Skeletal muscle satellite cell (primary cell): ENCODE results near the gene LY86.

ENCODE experiments used
- H3K27me3 ChIP-seq: 2 replicates; pipeline ENCODE4 v1.7.0; 2013; ENCODE audit warnings: low read length; ENCODE audit not compliant: control insufficient read depth, insufficient read depth
- H3K36me3 ChIP-seq: 2 replicates; pipeline ENCODE4 v1.7.0; 2013; ENCODE audit warnings: mild to moderate bottlenecking, control low read depth, low read length; ENCODE audit not compliant: insufficient read depth
- H3K4me1 ChIP-seq: 2 replicates; pipeline ENCODE4 v1.7.0; 2013; ENCODE audit warnings: low read length; ENCODE audit not compliant: control insufficient read depth, insufficient read depth
- H3K4me2 ChIP-seq: 2 replicates; pipeline ENCODE4 v1.7.0; 2013; ENCODE audit warnings: mild to moderate bottlenecking, low read length
- H3K4me3 ChIP-seq: 2 replicates; pipeline ENCODE4 v1.7.0; 2013; ENCODE audit warnings: low read length
- H3K9ac ChIP-seq: 2 replicates; pipeline ENCODE4 v1.7.0; 2013; ENCODE audit warnings: mild to moderate bottlenecking, low read depth, low read length, moderate library complexity
- H3K9me3 ChIP-seq: replicated peaks from 2 replicates; pipeline ENCODE4 v1.7.0; 2013; ENCODE audit warnings: mild to moderate bottlenecking, control low read depth, low read length

The LY86 gene

DNA sequence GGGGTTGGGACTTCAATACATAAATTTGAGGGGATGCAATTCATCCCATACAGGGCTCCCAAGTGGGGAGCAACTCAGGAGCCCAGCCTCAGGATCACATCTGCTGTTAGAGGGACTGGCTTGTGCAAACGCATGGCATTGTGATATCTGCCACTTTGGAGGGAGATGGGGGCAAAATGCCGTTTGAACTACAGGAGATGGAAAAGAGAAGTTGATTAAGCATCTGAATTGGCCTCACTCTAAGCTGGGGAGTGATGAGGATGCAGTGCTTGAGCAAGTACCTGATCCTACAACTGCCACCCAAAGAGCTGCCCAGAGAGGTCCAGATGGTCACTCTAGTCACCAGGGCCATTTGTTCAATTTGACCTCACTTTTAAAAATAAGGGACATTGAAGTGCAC lies 2.0 kb downstream of the LY86 start:
- H3K4me3 ChIP-seq = no peak overlapping the region
- no peak overlapping the region for H3K4me2 ChIP-seq
- no peaks in the 10 kb centered on the region for H3K27me3 ChIP-seq
- no peaks in the 10 kb centered on the region for H3K36me3 ChIP-seq
- H3K4me1 ChIP-seq = no peaks in the 10 kb centered on the region
- no peaks in the 10 kb centered on the region for H3K9me3 ChIP-seq
- H3K9ac ChIP-seq = no peak overlapping the region

- Histone ChIP-seq H3K4me2 (no peak overlapping the region), H3K36me3 (no peaks in the 10 kb centered on the region), H3K9ac (no peak overlapping the region), H3K27me3 (no peaks in the 10 kb centered on the region), H3K9me3 (no peaks in the 10 kb centered on the region), H3K4me3 (no peak overlapping the region), H3K4me1 (no peaks in the 10 kb centered on the region)
Measured at GRCh38 chr6:6591778-6592465, 3.4 kb downstream of the LY86 start.

DNA sequence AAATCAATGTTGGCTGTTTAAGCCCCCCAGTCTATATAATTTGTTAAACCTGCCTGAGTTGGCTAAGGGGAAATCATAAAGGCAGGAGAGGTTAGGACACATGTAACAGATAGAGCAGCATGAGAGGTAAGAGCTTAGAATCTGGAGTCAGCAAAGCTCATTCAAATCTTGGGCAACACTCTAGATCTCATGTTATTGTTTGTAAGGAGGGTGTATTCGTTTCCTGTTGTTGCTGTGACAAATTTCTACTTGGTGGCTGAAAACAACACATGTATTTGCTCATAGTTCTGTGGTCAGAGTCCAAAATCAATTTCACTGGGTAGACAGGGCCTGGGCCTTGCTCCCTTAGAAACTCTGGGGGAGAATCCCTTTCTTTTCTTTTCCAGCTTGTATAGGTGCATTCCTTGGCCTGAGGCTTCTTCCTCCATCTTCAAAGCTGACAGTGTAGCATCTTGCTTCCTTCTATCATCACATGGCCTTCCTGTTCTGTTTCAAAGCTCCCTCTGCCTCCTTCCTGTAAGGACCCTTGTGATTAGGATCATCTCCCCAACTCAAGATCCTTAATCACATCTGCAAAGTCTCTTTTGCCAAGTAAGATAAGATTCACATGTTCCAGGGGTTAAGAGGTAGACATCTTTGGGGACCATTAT lies 4.4 kb downstream of the LY86 start:
- Histone ChIP-seq H3K9ac (no peak overlapping the region), H3K9me3 (no peaks in the 10 kb centered on the region), H3K4me2 (no peak overlapping the region), H3K4me1 (no peaks in the 10 kb centered on the region), H3K4me3 (no peak overlapping the region), H3K36me3 (no peaks in the 10 kb centered on the region), H3K27me3 (no peaks in the 10 kb centered on the region)

- Histone ChIP-seq H3K4me1 (no peaks in the 10 kb centered on the region), H3K9ac (no peak overlapping the region)
Measured at GRCh38 chr6:6593867-6594468, 5.4 kb downstream of the LY86 start.

GRCh38 chr6:6595025-6595424 lies 6.5 kb downstream of the LY86 start:
- no peaks in the 10 kb centered on the region for H3K9me3 ChIP-seq
- no peak overlapping the region for H3K9ac ChIP-seq
- H3K4me1 ChIP-seq = no peaks in the 10 kb centered on the region
- no peaks in the 10 kb centered on the region for H3K27me3 ChIP-seq
- no peaks in the 10 kb centered on the region for H3K36me3 ChIP-seq
- H3K4me3 ChIP-seq = no peak overlapping the region
- no peak overlapping the region for H3K4me2 ChIP-seq

More at GRCh38 chr6:6593867-6594468, 5.4 kb downstream of the LY86 start:
- Histone ChIP-seq H3K9me3 (no peaks in the 10 kb centered on the region), H3K4me3 (no peak overlapping the region), H3K36me3 (no peaks in the 10 kb centered on the region), H3K4me2 (no peak overlapping the region), H3K27me3 (no peaks in the 10 kb centered on the region)

GRCh38 chr6:6595952-6596351 lies 7.4 kb downstream of the LY86 start:
- Histone ChIP-seq H3K4me1 (no peaks in the 10 kb centered on the region), H3K36me3 (no peaks in the 10 kb centered on the region)

GRCh38 chr6:6596529-6597328 lies 8.2 kb downstream of the LY86 start:
- H3K36me3 ChIP-seq = no peaks in the 10 kb centered on the region
- no peak overlapping the region for H3K4me3 ChIP-seq
- no peaks in the 10 kb centered on the region for H3K27me3 ChIP-seq
- no peaks in the 10 kb centered on the region for H3K9me3 ChIP-seq
- H3K9ac ChIP-seq = no peak overlapping the region
- no peaks in the 10 kb centered on the region for H3K4me1 ChIP-seq
- H3K4me2 ChIP-seq = no peak overlapping the region

More at GRCh38 chr6:6595952-6596351, 7.4 kb downstream of the LY86 start:
- no peak overlapping the region for H3K4me2 ChIP-seq
- no peak overlapping the region for H3K4me3 ChIP-seq
- no peak overlapping the region for H3K9ac ChIP-seq
- no peaks in the 10 kb centered on the region for H3K9me3 ChIP-seq
- no peaks in the 10 kb centered on the region for H3K27me3 ChIP-seq

GRCh38 chr6:6597682-6598081 lies 9.2 kb downstream of the LY86 start:
- Histone ChIP-seq H3K4me1 (no peaks in the 10 kb centered on the region), H3K9ac (no peak overlapping the region), H3K4me2 (no peak overlapping the region), H3K9me3 (no peaks in the 10 kb centered on the region), H3K27me3 (no peaks in the 10 kb centered on the region), H3K36me3 (no peaks in the 10 kb centered on the region), H3K4me3 (no peak overlapping the region)

DNA sequence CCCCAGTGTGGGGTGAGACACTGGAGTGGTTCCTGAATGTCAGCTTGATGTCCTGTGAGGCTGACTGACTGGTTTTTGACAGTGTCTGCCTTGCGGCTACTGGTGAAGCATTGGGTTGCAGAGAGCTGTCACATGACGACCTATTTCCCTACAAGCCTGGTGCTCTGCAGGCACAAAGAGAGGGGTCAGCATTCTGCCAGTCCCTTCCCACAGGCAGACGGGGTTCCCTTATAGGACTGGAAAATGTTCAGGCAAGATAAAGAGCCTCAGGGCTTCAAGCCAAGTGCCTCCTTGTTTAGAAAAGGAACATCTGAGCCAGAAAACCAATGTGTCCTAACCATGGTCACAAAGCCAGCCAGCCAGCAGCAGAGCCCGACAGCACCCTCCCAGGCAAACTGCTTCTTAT lies 11.0 kb downstream of the LY86 start:
- H3K4me3 ChIP-seq = no peak overlapping the region
- no peaks in the 10 kb centered on the region for H3K36me3 ChIP-seq
- H3K27me3 ChIP-seq = no peaks in the 10 kb centered on the region
- H3K9ac ChIP-seq = no peak overlapping the region
- no peaks in the 10 kb centered on the region for H3K4me1 ChIP-seq
- no peak overlapping the region for H3K4me2 ChIP-seq
- no peaks in the 10 kb centered on the region for H3K9me3 ChIP-seq

DNA sequence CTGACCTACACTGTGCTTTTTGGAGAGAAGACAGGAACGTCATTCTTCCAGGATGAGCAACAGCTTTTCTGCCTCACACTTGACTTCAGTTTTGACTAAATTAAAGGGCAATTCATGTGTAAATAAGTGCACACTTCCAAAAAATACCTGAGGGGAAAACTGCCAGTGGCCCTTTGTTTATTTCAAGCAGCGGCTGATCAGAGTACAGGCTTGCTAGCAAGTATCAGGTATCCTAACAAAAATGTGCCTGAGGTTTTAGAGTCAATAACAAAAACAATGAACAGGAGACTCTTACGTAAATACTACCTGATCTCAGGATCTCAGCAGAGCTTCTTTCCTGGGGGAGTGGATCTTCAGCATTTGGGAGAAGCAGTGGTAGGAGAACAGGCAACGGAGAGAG lies 12.4 kb downstream of the LY86 start:
- no peak overlapping the region for H3K4me2 ChIP-seq
- H3K9me3 ChIP-seq = no peaks in the 10 kb centered on the region
- no peaks in the 10 kb centered on the region for H3K4me1 ChIP-seq
- H3K36me3 ChIP-seq = no peaks in the 10 kb centered on the region
- H3K4me3 ChIP-seq = no peak overlapping the region
- no peaks in the 10 kb centered on the region for H3K27me3 ChIP-seq
- no peak overlapping the region for H3K9ac ChIP-seq

DNA sequence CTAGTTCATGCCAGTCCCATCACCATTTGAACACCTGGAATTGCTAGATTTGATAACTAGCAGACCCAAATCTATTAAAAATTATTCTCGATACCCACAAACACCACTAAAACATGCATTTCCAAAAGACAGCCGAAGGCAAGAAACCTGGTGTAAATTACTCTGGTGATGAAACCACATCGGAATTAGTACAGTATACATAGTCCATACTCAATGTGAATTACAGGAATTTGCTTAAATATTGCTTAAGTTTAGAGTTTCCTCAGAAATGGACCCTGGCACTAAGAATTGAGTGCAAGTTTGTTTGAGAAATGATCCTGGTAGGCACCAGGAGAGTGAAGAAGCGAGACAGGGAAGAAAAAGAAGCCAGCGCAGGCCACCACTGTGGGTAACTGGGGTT lies 13.7 kb downstream of the LY86 start:
- Histone ChIP-seq H3K4me1 (no peaks in the 10 kb centered on the region), H3K9me3 (no peaks in the 10 kb centered on the region), H3K4me2 (no peak overlapping the region), H3K27me3 (no peaks in the 10 kb centered on the region), H3K4me3 (no peak overlapping the region), H3K9ac (no peak overlapping the region), H3K36me3 (no peaks in the 10 kb centered on the region)
